A549 (cell line): Measurements from ENCODE around the gene RGP1. TPM values are rescaled to one million over a fixed set of nuclear protein-coding genes. Genes with fewer than 3 reads are reported as not detected.
A peak's percentile ranks its signal among the peaks of the same experiment; 100 is the strongest.

ENCODE experiments used
- ATAC-seq, 2 experiments: fragments of 200-7000 bp in 1 of 2; fragments of >200 bp in 1 of 2; cut with Nextera tagmentation in 1 of 2; cut with Tn5 transposase in 1 of 2; 3 replicates each; pipeline versions ENCODE4 v1.8.0 to v1.9.1; 2018 to 2020; ENCODE audit warnings: mild to moderate bottlenecking in 1 of 2, moderate library complexity in 1 of 2
- CTCF ChIA-PET: fragments of 300-600 bp; sonication (Branson Sonifier 250); formaldehyde crosslinking; extraction: SDS; loops from one replicate; lab custom pipeline; 2021; ENCODE audit warnings: antibody characterized with exemption, inconsistent platforms; lab: Yijun Ruan, JAX
- POLR2A ChIA-PET: fragments of 350-600 bp; formaldehyde crosslinking; extraction: SDS; loops from one replicate; lab custom pipeline; 2021; ENCODE audit warnings: antibody characterized with exemption, inconsistent platforms; lab: Yijun Ruan, JAX
- DNase-seq, 2 experiments: peaks; one replicate each; pipeline versions ENCODE4 v3.0.0 to v3.0.0-alpha.2; 2011 to 2016; ENCODE audit warnings: low read depth in 1 of 2, low spot score in 1 of 2
- FAIRE-seq: peaks from 2 replicates; lab custom pipeline; 2011; peaks lifted over from hg19 to GRCh38; lab: Jason Lieb, UNC
- H3K27ac ChIP-seq, 2 experiments: fragments of >200 bp; sonication (Bioruptor Twin); formaldehyde crosslinking; 3 replicates each; pipeline ENCODE4 v1.5.1; 2016 to 2017
- H3K4me1 ChIP-seq: fragments of >200 bp; sonication (Bioruptor Twin); formaldehyde crosslinking; 3 replicates; pipeline ENCODE4 v1.6.1; 2016
- H3K4me2 ChIP-seq: fragments of >200 bp; sonication (Bioruptor Twin); formaldehyde crosslinking; 3 replicates; pipeline ENCODE4 v1.6.1; 2016
- H3K4me3 ChIP-seq: fragments of >200 bp; sonication (Bioruptor Twin); formaldehyde crosslinking; 3 replicates; pipeline ENCODE4 v1.5.1; 2016
- H3K9me3 ChIP-seq: fragments of >200 bp; sonication (Bioruptor Twin); formaldehyde crosslinking; 3 replicates; pipeline ENCODE4 v1.6.1; 2016
- BHLHE40 ChIP-seq: IDR thresholded peaks from 2 replicates; pipeline ENCODE4 v1.6.1; 2012; ENCODE audit warnings: low read depth, low read length, inconsistent platforms
- CBX8 ChIP-seq: fragments of 200-600 bp; sonication (generic); IDR thresholded peaks from 2 replicates; pipeline ENCODE4 v1.6.1; 2016
- CEBPB ChIP-seq, 2 experiments: fragments of >200 bp in 1 of 2; sonication (Bioruptor Twin) in 1 of 2; formaldehyde crosslinking in 1 of 2; IDR thresholded peaks; 2 replicates each; pipeline ENCODE4 v1.6.1; 2012 to 2016
- CHD2 ChIP-seq: fragments of 150-350 bp; IDR thresholded peaks from 2 replicates; pipeline ENCODE4 v1.6.1; 2014; ENCODE audit warnings: low read length; ENCODE audit not compliant: partially characterized antibody
- EHMT2 ChIP-seq: fragments of 200-600 bp; sonication (generic); IDR thresholded peaks from 2 replicates; pipeline ENCODE4 v1.6.1; 2016; ENCODE audit warnings: antibody characterized with exemption, low read depth, mild to moderate bottlenecking, moderate library complexity
- EP300 ChIP-seq, 2 experiments: fragments of >200 bp; sonication (Bioruptor Twin); formaldehyde crosslinking; IDR thresholded peaks; 2 replicates in 1 of 2; 3 replicates in 1 of 2; pipeline ENCODE4 v1.6.1; 2016 to 2017
- FOSB ChIP-seq: fragments of 250-450 bp; sonication (Bioruptor Pico); IDR thresholded peaks from 2 replicates; pipeline ENCODE4 v1.5.0; 2020; ENCODE audit warnings: mild to moderate bottlenecking, moderate library complexity
- HDAC2 ChIP-seq: fragments of 200-600 bp; sonication (generic); IDR thresholded peaks from 2 replicates; pipeline ENCODE4 v1.6.1; 2016
- HES2 ChIP-seq: fragments of >200 bp; sonication (Bioruptor Twin); formaldehyde crosslinking; IDR thresholded peaks from 2 replicates; pipeline ENCODE4 v1.6.1; 2016
- JUN ChIP-seq, 2 experiments: fragments of >200 bp; sonication (Bioruptor Twin); formaldehyde crosslinking; IDR thresholded peaks; 2 replicates in 1 of 2; 3 replicates in 1 of 2; pipeline ENCODE4 v1.6.1; 2016 to 2017
- NPAS2 ChIP-seq: fragments of 250-450 bp; sonication (Bioruptor Pico); IDR thresholded peaks from 2 replicates; pipeline ENCODE4 v1.8.0; 2022; ENCODE audit warnings: mild to moderate bottlenecking, moderate library complexity, borderline replicate concordance
- NR3C1 ChIP-seq: fragments of >200 bp; sonication (Bioruptor Twin); formaldehyde crosslinking; IDR thresholded peaks from 3 replicates; pipeline ENCODE4 v1.6.1; 2017
- PBX3 ChIP-seq: IDR thresholded peaks from 2 replicates; pipeline ENCODE4 v1.6.1; 2012
- POLR2A ChIP-seq: IDR thresholded peaks from 2 replicates; pipeline ENCODE4 v1.6.1; 2012; ENCODE audit warnings: mild to moderate bottlenecking, low read length
- RAD21 ChIP-seq, 2 experiments: fragments of >200 bp in 1 of 2; sonication (Bioruptor Twin) in 1 of 2; formaldehyde crosslinking in 1 of 2; IDR thresholded peaks in 1 of 2; conservative IDR thresholded peaks in 1 of 2; 2 replicates in 1 of 2; 3 replicates in 1 of 2; pipeline ENCODE4 v1.6.1; 2012 to 2018; ENCODE audit warnings: inconsistent platforms in 1 of 2
- RNF2 ChIP-seq: fragments of 200-600 bp; sonication (generic); IDR thresholded peaks from 2 replicates; pipeline ENCODE4 v1.6.1; 2016; ENCODE audit warnings: low read depth, mild to moderate bottlenecking, antibody characterized with exemption, moderate library complexity, borderline replicate concordance
- TP53 ChIP-seq: fragments of 250-450 bp; sonication (Bioruptor Pico); IDR thresholded peaks from 2 replicates; pipeline ENCODE4 v1.5.0; 2021; ENCODE audit warnings: mild to moderate bottlenecking, moderate library complexity
- ZFP36 ChIP-seq: fragments of 450-650 bp; IDR thresholded peaks from 2 replicates; pipeline ENCODE4 v1.6.1; 2014; ENCODE audit warnings: borderline replicate concordance; ENCODE audit not compliant: partially characterized antibody
- ZNF302 ChIP-seq: fragments of 250-450 bp; sonication (Bioruptor Pico); IDR thresholded peaks from 2 replicates; pipeline ENCODE4 v1.9.0; 2021; ENCODE audit warnings: inconsistent platforms, mild to moderate bottlenecking, moderate library complexity
- WGBS: methylation state at CpG from one replicate; pipeline ENCODE4 v1.1.6; 2017; ENCODE audit errors: missing lambda C conversion rate; 5-methylcytosine and 5-hydroxymethylcytosine counted together
- polyA plus RNA-seq, 4 experiments: library from polyadenylated mRNA; depleted of rRNA in 3 of 4; stranded (reverse); fragments of >200 nt; fragmentation: RNase III in 1 of 4; extraction: RNeasy Plus Mini Kit Qiagen cat#74134 plus additional on column Dnase treatment in 1 of 4; gene quantifications; 2 replicates in 3 of 4; 3 replicates in 1 of 4; pipeline ENCODE4 v1.2.3, GENCODE V29; 2011 to 2017

RGP1 gene
- polyA plus RNA-seq, 2 of the 4 experiments (the other 2 are of a cell fraction): 16.1 to 16.6 TPM

DNA sequence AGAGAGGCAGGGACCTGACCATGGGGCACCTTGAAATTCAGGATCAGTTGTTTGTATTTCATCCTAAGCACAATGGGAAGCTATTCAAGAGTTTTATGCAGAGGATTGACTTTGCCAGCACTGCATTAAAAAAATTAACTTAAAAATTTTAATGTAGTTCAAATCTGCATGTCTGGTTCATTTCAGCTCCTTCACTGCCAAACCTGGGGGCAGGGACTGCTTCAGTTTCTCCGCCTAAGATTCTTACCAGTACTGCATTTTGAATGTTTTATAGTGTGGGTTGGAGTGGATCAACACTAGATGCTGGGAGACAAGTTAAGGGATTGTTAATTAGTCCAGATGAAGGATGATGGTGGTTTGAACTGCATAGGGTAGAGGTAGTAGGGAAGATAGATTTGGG lies 20.7 kb downstream of the RGP1 start:
- Histone ChIP-seq H3K4me3 (no peak overlapping the region), H3K4me1 (peaks cover 23% of the 10 kb centered on the region), H3K9me3 (no peaks in the 10 kb centered on the region), H3K4me2 (no peak overlapping the region), H3K27ac (no peak overlapping the region)
- POLR2A ChIA-PET: no interaction called here
- ATAC-seq: no peak
- CTCF ChIA-PET: interaction anchor here (0.8 to 13.6 kb wide), 8 partner anchors 12 to 74 kb away, joined by 3 to 122 read pairs (median 4); no protein-coding TSS in a partner anchor
- TF ChIP-seq RNF2 (no peak), EP300 (IDR thresholded peaks at IDR 0.05) (no peak)
- 88% methylated on average over 1 of the region's 1 CpG for WGBS
- FAIRE-seq: no peak
- DNase-seq: no peak

- no peak overlapping the region for H3K4me3 ChIP-seq
- H3K9me3 ChIP-seq: no peaks in the 10 kb centered on the region
- ChIA-PET POLR2A (interaction anchor here (0.9 kb wide), 1 partner anchor 14 kb away, joined by 4 read pairs; no protein-coding TSS in a partner anchor), CTCF (interaction anchor here (0.8 to 13.6 kb wide), 7 partner anchors 15 to 121 kb away, joined by 3 to 122 read pairs (median 6); partner anchors contain the start of gene SPAG8)
- FAIRE-seq (peak; percentile 36), DNase-seq (no peak), ATAC-seq (peak in 1 of 2 experiments; percentile 55; a peak in 3 of 6 replicates)
- peaks cover 23% of the 10 kb centered on the region for H3K4me1 ChIP-seq
- H3K4me2 ChIP-seq: peak overlapping the region; percentile 61
- no peak for TF ChIP-seq NR3C1
- no peak for TF ChIP-seq NPAS2
- no peak for TF ChIP-seq HES2
- TF ChIP-seq CHD2: no peak
- TF ChIP-seq PBX3: no peak
- no peak for TF ChIP-seq EHMT2
- no peak for TF ChIP-seq ZNF302
- no peak for TF ChIP-seq POLR2A
- TF ChIP-seq RAD21 (conservative IDR thresholded peaks at IDR 0.05 in 1 of 2, IDR thresholded peaks at IDR 0.05 in 1 of 2): no peak
- TF ChIP-seq FOSB (CRISPR knock-in tag): no peak
- 42% methylated on average over 4 of the region's 4 CpGs for WGBS
- H3K27ac ChIP-seq: no peak overlapping the region
These were observed 22.0 kb downstream of the RGP1 start for GRCh38 chr9:35771075-35771433.

GRCh38 chr9:35771534-35771933 lies 22.4 kb downstream of the RGP1 start:
- 31% methylated on average over 1 of the region's 1 CpG for WGBS
- Histone ChIP-seq H3K4me3 (no peak overlapping the region), H3K9me3 (no peaks in the 10 kb centered on the region)
- DNase-seq: peak in 1 of 2 experiments; percentile 14
- TF ChIP-seq CBX8: no peak
- no peak for TF ChIP-seq HDAC2
- no peak for TF ChIP-seq TP53
- TF ChIP-seq ZFP36: no peak
- TF ChIP-seq JUN (IDR thresholded peaks at IDR 0.05): no peak
- TF ChIP-seq BHLHE40: no peak
- TF ChIP-seq, all 56 proteins: peak for 0
- Histone ChIP-seq H3K27ac (no peak overlapping the region), H3K4me2 (peak overlapping the region; percentile 61), H3K4me1 (peaks cover 23% of the 10 kb centered on the region)
- ATAC-seq (peak in 1 of 2 experiments; percentile 39; a peak in 1 of 6 replicates), FAIRE-seq (no peak)
- POLR2A ChIA-PET: interaction anchor here (0.9 kb wide), 1 partner anchor 15 kb away, joined by 4 read pairs; no protein-coding TSS in a partner anchor
- CTCF ChIA-PET: interaction anchor here (1.1 to 13.6 kb wide), 6 partner anchors 9 to 111 kb away, joined by 4 to 122 read pairs (median 6); partner anchors contain the start of gene SPAG8

- no peak overlapping the region for H3K27ac ChIP-seq
- ChIA-PET POLR2A (interaction anchor here (0.9 kb wide), 1 partner anchor 15 kb away, joined by 4 read pairs; no protein-coding TSS in a partner anchor), CTCF (interaction anchor here (1.1 to 13.6 kb wide), 3 partner anchors 9 to 17 kb away, joined by 4 to 122 read pairs (median 16); no protein-coding TSS in a partner anchor)
- FAIRE-seq (no peak), DNase-seq (peak in 1 of 2 experiments; percentile 14), ATAC-seq (peak in 1 of 2 experiments; percentile 26; a peak in 1 of 6 replicates)
- H3K4me1 ChIP-seq: peaks cover 23% of the 10 kb centered on the region
- no peak overlapping the region for H3K4me3 ChIP-seq
- WGBS: 22% methylated on average over 3 of the region's 3 CpGs
- TF ChIP-seq CEBPB (IDR thresholded peaks at IDR 0.05): peak; percentile 56 to 61; a peak in 3 of 4 replicates
- TF ChIP-seq POLR2A: no peak
- peak overlapping the region; percentile 61 for H3K4me2 ChIP-seq
- no peaks in the 10 kb centered on the region for H3K9me3 ChIP-seq
These were observed 22.9 kb downstream of the RGP1 start for GRCh38 chr9:35771943-35772342.
